SKM-1 treated with dmso at 0.1 percent for 144 hours (cell line): ENCODE measurements around the gene CRB2.
A peak's percentile ranks its signal among the peaks of the same experiment; 100 is the strongest.

Source experiments
- DNase-seq: peaks from one replicate; lab custom pipeline; 2025; ENCODE audit not compliant: unreplicated experiment; lab: John Stamatoyannopoulos, UW

CRB2 gene

DNA sequence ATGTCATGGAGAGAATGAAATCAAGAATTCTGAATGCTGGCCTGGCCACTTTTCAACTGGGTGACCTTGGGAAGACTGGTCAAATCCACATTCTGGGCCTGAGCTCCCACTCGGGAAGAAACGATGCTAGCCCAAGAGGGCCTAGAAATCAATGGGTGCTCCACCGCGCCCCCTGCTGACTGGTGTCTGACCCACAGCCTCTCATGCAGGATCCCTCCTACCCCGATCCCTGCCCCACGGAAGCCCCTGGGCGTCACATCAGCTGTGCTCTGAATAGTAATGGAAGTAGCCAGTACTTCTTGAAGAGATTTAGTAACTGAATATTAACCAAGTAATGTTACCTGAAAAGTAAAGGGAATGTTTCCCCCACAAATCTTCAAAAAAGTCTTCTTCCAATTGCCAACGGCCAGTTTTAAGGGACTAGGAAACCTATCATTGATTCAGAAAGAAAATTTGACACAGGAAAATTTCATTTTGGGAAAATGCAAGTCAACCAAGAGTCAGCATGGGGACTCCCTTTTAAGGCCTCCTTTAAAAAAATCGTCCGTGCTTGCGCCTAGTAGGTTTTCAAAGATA, 43.9 kb downstream of the CRB2 start:
- peak; percentile 14 for DNase-seq

GRCh38 chr9:123400926-123401503, 45.0 kb downstream of the CRB2 start:
- DNase-seq: no peak

GRCh38 chr9:123401879-123402513, 46.0 kb downstream of the CRB2 start:
- DNase-seq: peak; percentile 36

DNA sequence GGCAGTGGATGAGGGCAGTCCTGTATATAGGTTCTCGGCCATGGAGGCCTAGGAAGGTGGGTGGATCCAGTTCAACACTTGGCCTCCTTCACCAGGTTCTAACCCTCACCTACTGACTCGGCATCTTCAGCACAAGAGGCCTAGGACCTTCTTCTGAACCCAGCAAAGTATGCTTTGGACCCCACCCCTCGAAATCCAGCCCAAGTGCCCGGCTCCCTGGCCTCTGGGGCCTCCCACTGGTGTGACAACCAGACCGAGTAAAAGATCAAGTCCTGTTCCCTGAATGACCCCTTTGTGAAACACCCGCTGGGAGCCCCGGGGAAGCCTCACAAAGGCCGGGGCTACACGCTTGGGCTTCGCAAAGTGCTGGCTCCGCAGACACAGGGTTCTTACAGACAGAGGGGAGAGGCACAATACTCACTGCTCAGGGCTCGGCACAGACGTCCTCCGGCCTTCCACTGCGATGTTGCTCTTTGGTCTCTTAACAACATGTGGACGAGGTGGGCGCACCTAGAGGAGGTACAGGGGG, 47.0 kb downstream of the CRB2 start:
- no peak for DNase-seq

- no peak for DNase-seq
These were observed 50.0 kb downstream of the CRB2 start for GRCh38 chr9:123406016-123406415.

DNA sequence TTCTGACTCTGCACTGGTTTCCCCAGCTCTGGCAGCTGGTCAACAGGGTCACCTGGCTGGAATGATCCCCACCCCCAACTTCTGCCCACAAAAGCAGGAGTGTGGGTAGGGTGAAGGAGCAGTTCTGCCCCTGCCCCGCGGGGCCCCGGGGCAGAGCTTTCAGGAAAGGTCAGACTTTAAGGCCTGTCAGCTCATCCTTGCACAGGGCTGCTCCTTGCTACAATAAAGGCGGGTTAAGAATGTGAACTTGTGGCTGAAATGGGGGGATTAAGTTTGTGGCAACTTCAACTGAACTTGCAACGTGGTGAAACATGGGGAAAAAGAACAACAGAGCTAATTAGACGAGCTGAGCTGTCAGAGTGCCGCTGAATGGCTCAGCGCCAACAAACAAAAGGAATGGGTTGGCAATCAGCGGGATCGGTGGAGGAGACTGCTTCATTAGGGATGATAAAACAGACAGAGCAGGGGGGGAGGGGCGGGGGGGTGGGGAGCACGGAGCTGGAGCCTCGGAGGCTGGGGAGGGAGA, 50.8 kb downstream of the CRB2 start:
- DNase-seq: no peak

DNA sequence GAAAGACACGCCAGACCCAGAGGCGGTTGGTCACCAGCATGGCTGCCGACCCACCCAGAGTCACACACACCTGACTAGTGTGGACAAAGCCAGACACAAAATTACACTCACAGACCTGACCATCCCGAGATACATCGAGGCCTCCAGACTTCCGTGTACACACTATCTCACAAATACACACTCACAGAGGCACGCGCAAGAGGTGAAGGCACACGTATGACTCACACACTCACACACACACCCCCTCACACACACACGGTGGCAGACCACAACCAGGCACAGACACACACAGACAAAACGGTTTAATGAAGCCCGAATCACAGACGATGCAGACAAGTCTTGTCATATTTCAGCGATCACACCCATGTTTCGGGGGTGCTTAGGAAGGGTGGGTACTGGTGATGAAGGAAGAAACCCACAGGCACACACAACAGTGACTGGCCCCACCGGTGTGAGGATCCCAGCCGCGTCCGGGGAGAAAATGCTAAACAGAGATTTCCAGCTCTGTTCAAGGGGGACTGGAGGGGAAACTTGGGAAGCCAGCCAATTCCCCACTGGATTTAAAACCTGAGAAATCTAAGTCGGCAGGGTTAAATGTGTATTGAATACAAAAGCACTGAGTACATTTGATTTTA, 51.3 kb downstream of the CRB2 start:
- no peak for DNase-seq

DNA sequence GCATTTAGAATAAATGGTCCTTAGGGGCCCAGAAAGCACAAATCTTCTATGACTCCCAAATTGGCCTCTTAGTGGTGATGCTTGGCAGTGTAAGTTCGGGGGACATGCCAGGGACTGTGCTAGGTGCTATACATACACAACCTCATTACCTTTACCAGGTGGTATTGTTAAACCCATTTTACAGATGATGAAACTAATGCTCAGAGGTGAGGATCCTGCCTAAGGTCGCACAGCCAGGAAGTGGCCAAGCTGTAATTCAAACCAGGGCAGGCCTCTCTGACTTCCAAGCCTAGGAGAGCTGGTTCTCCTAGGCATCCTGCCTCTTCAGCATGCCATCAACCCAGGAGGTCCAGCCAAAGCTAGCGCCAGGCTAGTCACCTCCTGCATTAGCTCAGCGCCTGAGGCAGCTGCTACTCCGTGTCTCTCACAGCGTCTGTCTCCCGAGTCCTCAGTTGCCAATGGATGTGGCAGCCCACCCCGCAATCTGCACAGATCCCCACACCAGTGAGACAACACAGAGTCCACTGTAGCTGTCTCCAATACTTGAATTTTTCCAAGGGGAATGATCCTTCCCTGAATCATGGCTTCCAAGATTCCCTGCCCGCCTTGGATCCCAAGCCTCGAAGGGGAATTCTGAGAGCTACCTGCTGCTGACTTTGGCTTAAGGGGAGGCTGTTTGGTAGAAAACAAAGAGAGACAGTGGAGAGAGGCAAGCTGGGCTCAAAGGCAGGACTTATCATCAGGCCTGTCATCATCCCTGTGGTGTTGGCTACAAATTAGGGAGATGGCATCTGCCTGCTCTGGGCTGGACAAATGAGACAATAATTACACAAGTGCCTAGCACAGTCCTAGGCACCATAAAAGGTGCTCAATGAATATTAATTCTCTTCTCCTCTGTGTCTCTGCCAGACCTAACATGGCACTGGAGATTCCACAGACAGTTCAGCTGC, 52.6 kb downstream of the CRB2 start:
- DNase-seq: no peak

DNA sequence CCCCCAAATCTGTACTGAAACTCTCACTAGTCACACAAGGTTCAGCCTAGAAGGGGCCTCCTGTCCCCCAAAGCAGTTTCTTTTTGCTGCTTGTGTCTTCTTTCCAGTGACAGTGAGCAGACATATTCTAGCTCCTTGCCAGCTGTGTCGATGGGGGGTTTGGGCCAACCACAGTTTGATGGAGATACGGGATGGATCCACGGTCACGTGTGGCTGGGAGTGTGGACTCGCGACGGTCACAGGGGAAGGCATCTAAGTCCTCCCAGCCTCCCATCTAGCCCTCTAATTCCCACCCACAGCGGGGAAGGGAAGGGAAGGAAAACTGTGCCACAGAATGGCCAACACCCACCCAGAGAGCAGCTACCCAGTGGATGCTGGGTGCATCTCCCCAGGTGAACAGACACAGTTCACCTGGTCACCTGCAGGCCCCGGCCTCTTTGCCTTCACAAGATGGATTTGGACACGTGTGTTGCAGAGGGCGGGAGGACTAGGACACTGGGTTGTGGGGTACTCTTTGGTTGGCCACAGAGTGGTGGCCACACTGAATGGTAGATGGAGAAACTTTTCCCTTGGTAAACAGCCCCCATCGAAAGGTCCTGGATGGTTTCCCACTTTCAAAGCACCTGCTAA, 54.4 kb downstream of the CRB2 start:
- no peak for DNase-seq

DNA sequence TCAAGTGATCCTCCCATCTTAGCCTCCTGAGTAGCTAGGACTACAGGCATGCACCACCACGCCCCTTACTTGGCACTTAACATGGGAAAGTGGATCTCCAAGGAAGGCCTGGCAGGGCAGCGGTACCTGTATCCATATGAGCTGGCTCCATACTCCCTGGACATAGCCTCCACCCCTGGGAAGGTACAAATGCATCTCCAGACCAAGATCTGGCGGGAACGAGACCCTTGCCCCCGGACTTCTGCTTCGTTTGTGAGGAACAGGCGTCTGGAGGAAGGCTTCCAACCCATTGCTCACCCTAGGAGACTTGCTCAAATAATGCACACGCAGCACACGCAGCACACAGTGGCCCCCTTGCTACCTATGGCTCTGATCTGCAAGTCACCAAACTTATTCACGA, 55.2 kb downstream of the CRB2 start:
- no peak for DNase-seq

- no peak for DNase-seq
These were observed 55.6 kb downstream of the CRB2 start for GRCh38 chr9:123411636-123412035.

DNA sequence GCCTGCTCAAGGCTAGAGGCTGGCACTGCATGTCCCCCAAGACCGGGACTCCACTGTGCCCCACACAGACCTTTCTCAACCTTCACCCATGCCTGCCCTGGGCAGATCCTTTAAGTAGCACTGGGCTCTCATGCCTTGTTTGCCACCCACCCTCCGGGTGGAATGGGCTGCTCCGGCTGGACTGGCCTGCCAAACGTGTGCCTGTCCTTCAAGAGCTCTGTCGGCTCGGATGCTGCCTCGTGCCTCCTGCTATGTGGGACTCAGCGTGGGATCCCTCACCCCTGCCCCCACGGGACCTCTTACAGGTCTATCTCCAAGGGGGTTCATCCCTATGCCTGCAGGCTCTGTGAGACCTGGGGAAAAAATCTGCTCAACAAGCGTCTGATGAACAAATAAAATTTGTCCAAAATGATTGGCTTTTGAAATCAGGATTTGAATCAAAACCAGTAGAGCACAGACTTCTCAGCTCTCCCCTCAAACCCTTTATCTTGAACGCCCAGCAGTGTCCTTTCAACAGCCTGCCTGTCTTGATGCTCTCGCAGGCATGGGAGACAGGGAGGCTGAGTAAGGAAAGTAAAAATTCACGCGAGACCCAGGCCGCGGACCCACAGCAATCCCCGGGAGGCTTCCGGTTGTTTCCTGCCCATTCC, 56.3 kb downstream of the CRB2 start:
- no peak for DNase-seq

DNA sequence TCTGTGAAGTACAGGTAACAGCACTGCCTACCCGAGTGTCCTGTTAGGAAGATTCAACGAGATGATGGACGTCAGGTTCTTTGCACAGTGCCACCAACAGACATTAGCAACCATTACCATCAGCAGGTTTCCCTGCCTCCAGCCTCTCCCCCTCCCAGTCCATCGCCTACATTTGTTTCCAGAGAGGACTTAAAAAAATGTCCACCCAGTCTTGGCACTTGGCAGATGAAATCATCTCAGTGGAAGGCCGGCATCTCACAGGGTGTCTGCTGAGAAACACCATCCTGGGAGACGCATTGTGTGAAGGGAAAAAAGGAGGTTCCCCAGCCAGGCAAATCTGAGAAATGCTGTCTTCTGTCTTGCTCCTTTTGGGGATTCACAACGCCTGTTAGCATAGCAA, 58.2 kb downstream of the CRB2 start:
- no peak for DNase-seq

DNA sequence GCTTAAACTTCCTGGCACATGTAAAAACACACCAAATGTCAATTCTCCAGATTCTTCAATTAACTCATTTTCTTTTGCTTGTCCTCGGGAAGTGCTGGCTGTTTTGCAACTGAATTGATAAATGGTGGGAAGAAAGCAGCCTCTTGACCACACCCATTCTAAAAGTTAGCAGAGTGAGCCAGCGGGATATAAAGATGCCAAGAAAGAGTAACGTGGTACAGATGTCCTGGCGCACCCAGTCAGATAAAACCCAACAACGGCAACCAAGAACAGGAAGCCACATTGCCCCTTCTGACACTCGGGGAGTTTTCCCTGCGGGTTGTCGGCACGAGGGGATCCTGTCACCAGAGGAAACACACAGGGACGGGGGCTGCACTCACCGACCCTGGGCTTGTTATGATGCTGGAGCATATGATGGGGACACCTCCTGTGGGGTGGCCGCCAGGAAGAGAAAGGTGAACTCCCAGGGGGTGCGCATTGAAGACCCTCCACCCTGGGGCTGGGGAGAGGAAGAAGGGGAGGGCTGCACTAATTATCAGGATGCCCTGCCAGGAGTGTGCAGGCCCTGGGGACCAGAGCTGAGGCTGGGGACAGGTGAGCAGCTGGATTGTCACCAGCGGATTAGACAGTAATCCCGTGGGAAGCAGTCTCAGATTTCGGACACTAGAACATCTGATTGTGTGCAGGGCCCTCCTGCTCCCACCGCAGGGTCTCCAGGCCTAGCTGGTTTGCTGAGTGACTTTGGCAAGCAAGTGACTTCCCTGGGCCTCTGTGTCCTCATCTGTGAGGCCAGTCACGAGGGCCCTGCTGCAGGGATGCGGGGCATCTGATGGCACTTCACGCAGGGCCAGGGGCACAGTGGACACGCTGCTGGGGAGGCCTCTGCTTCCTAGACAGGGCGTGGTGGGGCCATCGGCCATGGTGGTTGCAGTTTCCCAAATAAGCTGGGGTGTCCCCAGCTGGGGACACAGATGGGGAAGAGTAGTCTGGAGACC, 59.2 kb downstream of the CRB2 start:
- DNase-seq: no peak

- DNase-seq: no peak
These were observed 60.2 kb downstream of the CRB2 start for GRCh38 chr9:123416176-123416575.

DNA sequence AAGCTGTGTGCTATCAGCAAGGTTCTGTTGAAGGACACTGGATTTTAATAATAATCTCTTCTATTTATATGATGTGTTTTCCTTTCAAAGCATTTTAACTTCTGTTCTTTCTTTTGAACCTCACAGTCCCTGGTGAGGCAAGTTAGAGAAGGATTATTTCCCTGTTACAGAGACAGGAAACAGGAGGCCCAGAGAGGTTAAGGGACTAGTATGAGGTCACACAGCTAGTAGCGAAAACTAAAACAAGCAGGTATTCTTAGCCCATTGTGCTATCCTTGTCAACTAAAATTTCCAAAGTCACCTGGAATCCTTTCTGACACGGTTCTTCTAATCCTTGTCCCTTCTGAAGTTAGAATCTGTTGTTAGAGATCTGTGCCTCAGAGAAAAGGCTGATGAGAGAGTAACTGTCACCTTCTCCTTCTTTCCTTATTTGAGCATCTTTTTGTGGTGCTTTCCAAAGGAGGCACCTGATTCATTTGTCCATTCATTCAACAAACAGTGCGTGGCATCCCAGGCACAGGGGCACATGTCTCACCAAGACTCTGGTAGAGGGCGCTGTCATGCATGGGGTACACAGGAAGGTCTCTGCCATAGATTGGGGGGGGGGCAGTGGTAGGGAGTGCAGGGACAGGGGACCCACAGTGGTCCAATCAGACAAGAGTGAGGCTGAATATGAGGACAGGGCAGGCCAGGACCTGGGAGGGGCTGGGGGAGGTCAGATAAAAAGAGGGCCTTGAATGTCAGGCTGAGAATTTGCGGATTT, 61.5 kb downstream of the CRB2 start:
- no peak for DNase-seq

DNA sequence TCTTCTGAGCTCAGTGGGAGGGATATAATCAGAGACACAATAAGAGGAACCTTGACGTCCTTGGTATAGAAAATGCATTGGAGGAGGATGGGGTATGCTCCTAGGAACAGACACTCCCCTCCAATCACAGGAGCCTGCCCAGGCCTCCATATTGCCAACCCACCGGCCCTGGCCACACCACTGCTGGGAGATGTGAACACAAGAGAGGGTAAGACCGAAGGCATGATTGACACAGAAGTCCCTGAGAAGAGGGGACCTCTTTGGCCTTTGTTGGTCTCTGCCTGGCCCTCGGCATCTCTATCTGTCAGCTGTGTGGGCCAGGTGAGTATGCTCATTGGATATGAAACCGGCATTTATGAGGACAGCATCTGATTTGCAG, 62.0 kb downstream of the CRB2 start:
- no peak for DNase-seq

GRCh38 chr9:123418506-123418905, 62.5 kb downstream of the CRB2 start:
- no peak for DNase-seq
